Measurements from ENCODE around the gene NEDD4.

Gene NEDD4

GRCh38 chr15:55990998-55991397, 2.4 kb downstream of the NEDD4 start:
- no peak for TF ChIP-seq NFIC (IDR thresholded peaks at IDR 0.05)
- TF ChIP-seq RAD21 (IDR thresholded peaks at IDR 0.05; ENCODE audit: low read depth): no peak
- TF ChIP-seq EP300 (IDR thresholded peaks at IDR 0.05; ENCODE audit: borderline replicate concordance): no peak
- no peak for TF ChIP-seq YY1 (IDR thresholded peaks at IDR 0.05; ENCODE audit: low read depth)
- TF ChIP-seq REST (IDR thresholded peaks at IDR 0.05; ENCODE audit: low read depth): no peak
- no peak for TF ChIP-seq TCF12 (IDR thresholded peaks at IDR 0.05; ENCODE audit: low read depth)
- TF ChIP-seq TAF1 (IDR thresholded peaks at IDR 0.05; ENCODE audit: low read depth): no peak
- no peak for TF ChIP-seq USF1 (IDR thresholded peaks at IDR 0.05)
- no peak for TF ChIP-seq CEBPB (IDR thresholded peaks at IDR 0.05)
- TF ChIP-seq MAX (IDR thresholded peaks at IDR 0.05): no peak
- no peak for TF ChIP-seq CREB1 (IDR thresholded peaks at IDR 0.05; ENCODE audit: low read depth)
- TF ChIP-seq FOXM1 (IDR thresholded peaks at IDR 0.05; ENCODE audit: borderline replicate concordance, low read depth): no peak
- no peak for TF ChIP-seq ZBTB7A (IDR thresholded peaks at IDR 0.05; ENCODE audit: low read depth)
- no peak for TF ChIP-seq EGR1 (IDR thresholded peaks at IDR 0.05)
- no peak for TF ChIP-seq TEAD4 (IDR thresholded peaks at IDR 0.05)

- TF ChIP-seq ZBTB7A (IDR thresholded peaks at IDR 0.05; ENCODE audit: low read depth) (no peak), YY1 (IDR thresholded peaks at IDR 0.05; ENCODE audit: low read depth) (no peak), TEAD4 (IDR thresholded peaks at IDR 0.05) (no peak), FOXM1 (IDR thresholded peaks at IDR 0.05; ENCODE audit: borderline replicate concordance, low read depth) (no peak), RAD21 (IDR thresholded peaks at IDR 0.05; ENCODE audit: low read depth) (no peak), TAF1 (IDR thresholded peaks at IDR 0.05; ENCODE audit: low read depth) (no peak), TCF12 (IDR thresholded peaks at IDR 0.05; ENCODE audit: low read depth) (no peak), EGR1 (IDR thresholded peaks at IDR 0.05) (no peak), CEBPB (IDR thresholded peaks at IDR 0.05) (no peak), REST (IDR thresholded peaks at IDR 0.05; ENCODE audit: low read depth) (no peak)
Measured at GRCh38 chr15:55990516-55990915, 2.9 kb downstream of the NEDD4 start.

GRCh38 chr15:55989383-55989782, 4.0 kb downstream of the NEDD4 start:
- no peak for TF ChIP-seq RAD21 (IDR thresholded peaks at IDR 0.05; ENCODE audit: low read depth)

GRCh38 chr15:55981582-55982249, 11.7 kb downstream of the NEDD4 start:
- TF ChIP-seq ZBTB7A (IDR thresholded peaks at IDR 0.05; ENCODE audit: low read depth) (no peak), CREB1 (IDR thresholded peaks at IDR 0.05; ENCODE audit: low read depth) (no peak), RAD21 (IDR thresholded peaks at IDR 0.05; ENCODE audit: low read depth) (no peak), REST (IDR thresholded peaks at IDR 0.05; ENCODE audit: low read depth) (no peak), EGR1 (IDR thresholded peaks at IDR 0.05) (no peak), EP300 (IDR thresholded peaks at IDR 0.05; ENCODE audit: borderline replicate concordance) (no peak), FOXM1 (IDR thresholded peaks at IDR 0.05; ENCODE audit: borderline replicate concordance, low read depth) (no peak), TAF1 (IDR thresholded peaks at IDR 0.05; ENCODE audit: low read depth) (no peak), CEBPB (IDR thresholded peaks at IDR 0.05) (no peak)

GRCh38 chr15:55980511-55980910, 12.9 kb downstream of the NEDD4 start:
- TF ChIP-seq MAX (IDR thresholded peaks at IDR 0.05) (no peak), TEAD4 (IDR thresholded peaks at IDR 0.05) (no peak), RAD21 (IDR thresholded peaks at IDR 0.05; ENCODE audit: low read depth) (no peak), USF1 (IDR thresholded peaks at IDR 0.05) (no peak), REST (IDR thresholded peaks at IDR 0.05; ENCODE audit: low read depth) (no peak), CREB1 (IDR thresholded peaks at IDR 0.05; ENCODE audit: low read depth) (no peak), CEBPB (IDR thresholded peaks at IDR 0.05) (no peak), NFIC (IDR thresholded peaks at IDR 0.05) (no peak), TAF1 (IDR thresholded peaks at IDR 0.05; ENCODE audit: low read depth) (no peak), EP300 (IDR thresholded peaks at IDR 0.05; ENCODE audit: borderline replicate concordance) (no peak), ZBTB7A (IDR thresholded peaks at IDR 0.05; ENCODE audit: low read depth) (no peak), YY1 (IDR thresholded peaks at IDR 0.05; ENCODE audit: low read depth) (no peak), EGR1 (IDR thresholded peaks at IDR 0.05) (no peak), TCF12 (IDR thresholded peaks at IDR 0.05; ENCODE audit: low read depth) (no peak), FOXM1 (IDR thresholded peaks at IDR 0.05; ENCODE audit: borderline replicate concordance, low read depth) (no peak)

Data from Ishikawa (cell line).